ENCODE results near the gene POLN. TPM values are rescaled to one million over a fixed set of nuclear protein-coding genes. Genes with fewer than 3 reads are reported as not detected.

POLN gene
- total RNA-seq, 3 donors from 2014 or later: 1.4 to 4.6 (median 1.4) TPM

- Histone ChIP-seq H3K4me3 (no peak overlapping the region), H3K4me1 (ENCODE audit: low read depth) (no peaks in the 10 kb centered on the region), H3K36me3 (ENCODE audit: low read depth) (no peaks in the 10 kb centered on the region), H3K9me3 (no peaks in the 10 kb centered on the region)
- intact Hi-C loops (cut with DNase I, micrococcal nuclease): no loop called here
- ATAC-seq: no peak
- peak in 1 of 3 donors; percentile 12 for DNase-seq
- TF ChIP-seq, protein P1, sequence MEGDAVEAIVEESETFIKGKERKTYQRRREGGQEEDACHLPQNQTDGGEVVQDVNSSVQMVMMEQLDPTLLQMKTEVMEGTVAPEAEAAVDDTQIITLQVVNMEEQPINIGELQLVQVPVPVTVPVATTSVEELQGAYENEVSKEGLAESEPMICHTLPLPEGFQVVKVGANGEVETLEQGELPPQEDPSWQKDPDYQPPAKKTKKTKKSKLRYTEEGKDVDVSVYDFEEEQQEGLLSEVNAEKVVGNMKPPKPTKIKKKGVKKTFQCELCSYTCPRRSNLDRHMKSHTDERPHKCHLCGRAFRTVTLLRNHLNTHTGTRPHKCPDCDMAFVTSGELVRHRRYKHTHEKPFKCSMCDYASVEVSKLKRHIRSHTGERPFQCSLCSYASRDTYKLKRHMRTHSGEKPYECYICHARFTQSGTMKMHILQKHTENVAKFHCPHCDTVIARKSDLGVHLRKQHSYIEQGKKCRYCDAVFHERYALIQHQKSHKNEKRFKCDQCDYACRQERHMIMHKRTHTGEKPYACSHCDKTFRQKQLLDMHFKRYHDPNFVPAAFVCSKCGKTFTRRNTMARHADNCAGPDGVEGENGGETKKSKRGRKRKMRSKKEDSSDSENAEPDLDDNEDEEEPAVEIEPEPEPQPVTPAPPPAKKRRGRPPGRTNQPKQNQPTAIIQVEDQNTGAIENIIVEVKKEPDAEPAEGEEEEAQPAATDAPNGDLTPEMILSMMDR (IDR thresholded peaks at IDR 0.05): no peak
These were observed 168.0 kb downstream of the POLN start for GRCh38 chr4:2073808-2074481.

DNA sequence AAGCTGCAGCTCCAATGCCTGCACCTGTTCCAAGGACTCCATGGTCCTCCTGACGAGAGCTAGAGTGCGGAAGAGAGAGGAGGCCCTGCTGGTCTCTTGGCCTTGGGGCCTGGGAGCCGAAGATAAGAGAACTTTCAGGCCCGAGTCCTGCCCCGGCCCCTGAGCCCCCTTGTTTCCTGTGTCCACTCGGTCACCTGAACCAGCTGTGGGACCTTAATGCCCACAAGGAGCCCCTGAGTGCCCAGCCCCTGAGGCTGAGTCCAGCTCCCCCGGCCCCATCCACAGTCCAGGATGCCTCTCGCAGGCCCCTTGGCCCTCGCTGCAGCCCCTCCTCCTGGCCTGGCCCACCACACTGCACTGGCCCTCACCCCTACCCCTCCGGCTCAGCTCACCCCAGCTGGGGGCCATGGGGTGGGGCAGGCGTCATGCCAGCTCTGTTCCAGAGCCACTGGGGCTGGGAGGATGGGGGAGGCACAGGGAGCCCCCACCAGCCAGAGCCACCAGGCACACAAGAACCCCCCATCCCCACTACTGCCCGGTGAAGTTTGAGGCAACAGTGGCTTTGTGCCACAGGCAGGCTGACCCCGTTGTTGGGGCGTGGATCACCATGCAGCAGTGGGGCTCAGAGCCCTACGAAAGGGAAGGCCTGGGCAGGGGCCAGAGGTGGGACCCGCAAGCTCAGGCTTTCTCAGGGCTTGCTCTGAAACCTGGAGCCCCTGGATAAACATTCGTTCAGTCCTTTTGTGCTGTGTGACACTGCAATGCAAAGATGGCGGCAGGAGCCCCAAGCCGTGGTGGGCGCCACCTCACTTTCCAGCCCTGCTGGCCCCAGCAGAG is 168.7 kb downstream of the POLN start:
- TF ChIP-seq, protein P1 (IDR thresholded peaks at IDR 0.05): no peak
- Histone ChIP-seq H3K9me3 (no peaks in the 10 kb centered on the region), H3K36me3 (ENCODE audit: low read depth) (no peaks in the 10 kb centered on the region), H3K4me1 (ENCODE audit: low read depth) (no peaks in the 10 kb centered on the region), H3K4me3 (no peak overlapping the region)
- ATAC-seq (no peak), DNase-seq (peak in 1 of 3 donors; percentile 9)
- intact Hi-C loops (cut with DNase I, micrococcal nuclease): no loop called here

GRCh38 chr4:2071912-2072867 is 169.7 kb downstream of the POLN start:
- intact Hi-C loops (cut with DNase I, micrococcal nuclease): no loop called here
- Histone ChIP-seq H3K9me3 (no peaks in the 10 kb centered on the region), H3K4me1 (ENCODE audit: low read depth) (no peaks in the 10 kb centered on the region), H3K4me3 (no peak overlapping the region), H3K36me3 (ENCODE audit: low read depth) (no peaks in the 10 kb centered on the region)
- peak in 2 of 3 donors; percentile 17 to 50 for DNase-seq
- TF ChIP-seq, protein P1 (IDR thresholded peaks at IDR 0.05): no peak
- no peak for ATAC-seq

DNA sequence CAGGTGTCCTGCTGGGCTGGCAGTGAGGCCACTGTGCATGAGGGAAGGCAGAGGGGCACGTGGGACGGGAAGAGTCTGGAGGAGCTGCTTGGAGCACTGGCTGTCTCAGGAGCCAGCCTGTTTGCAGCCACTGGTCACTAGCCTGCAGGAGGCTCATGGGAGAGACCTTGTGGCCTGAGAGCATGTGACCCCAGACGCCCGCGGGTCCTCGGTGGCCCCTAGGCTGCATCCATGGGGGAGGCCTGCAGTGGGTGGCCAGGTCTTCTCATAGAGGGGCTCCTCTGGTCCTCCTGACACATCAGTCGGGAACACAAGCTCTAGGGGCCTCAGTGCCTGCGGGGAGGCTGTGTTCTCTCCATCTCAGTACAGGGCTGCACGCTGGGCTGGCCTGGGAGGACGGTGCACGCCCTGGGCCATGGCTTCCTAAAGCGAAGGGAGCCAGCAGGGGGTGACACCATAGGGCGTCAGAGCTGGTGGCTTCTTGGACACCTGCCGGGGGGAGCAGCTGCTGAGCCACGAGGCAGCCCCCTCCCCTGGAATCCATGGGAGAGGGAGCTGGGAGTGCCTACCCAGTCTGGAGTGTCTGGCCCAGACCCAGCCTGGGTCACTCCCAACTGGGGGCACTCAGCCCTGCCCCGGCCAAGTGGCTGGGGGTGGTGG is 170.5 kb downstream of the POLN start:
- peak in 2 of 3 donors; percentile 14 to 31 for DNase-seq
- no peak for ATAC-seq
- Histone ChIP-seq H3K4me3 (no peak overlapping the region), H3K9me3 (no peaks in the 10 kb centered on the region), H3K4me1 (ENCODE audit: low read depth) (no peaks in the 10 kb centered on the region), H3K36me3 (ENCODE audit: low read depth) (no peaks in the 10 kb centered on the region)
- intact Hi-C loops (cut with DNase I, micrococcal nuclease): no loop called here
- TF ChIP-seq, protein P1 (IDR thresholded peaks at IDR 0.05): no peak

All from mucosa of descending colon (tissue), 3 donors.